Measurements from ENCODE around the gene HGD.
"Not testable (repeated sequence)": the region's sequence is repeated elsewhere in the genome, so short reads cannot be mapped to it uniquely, and the experiment has no call there.

Gene HGD

DNA sequence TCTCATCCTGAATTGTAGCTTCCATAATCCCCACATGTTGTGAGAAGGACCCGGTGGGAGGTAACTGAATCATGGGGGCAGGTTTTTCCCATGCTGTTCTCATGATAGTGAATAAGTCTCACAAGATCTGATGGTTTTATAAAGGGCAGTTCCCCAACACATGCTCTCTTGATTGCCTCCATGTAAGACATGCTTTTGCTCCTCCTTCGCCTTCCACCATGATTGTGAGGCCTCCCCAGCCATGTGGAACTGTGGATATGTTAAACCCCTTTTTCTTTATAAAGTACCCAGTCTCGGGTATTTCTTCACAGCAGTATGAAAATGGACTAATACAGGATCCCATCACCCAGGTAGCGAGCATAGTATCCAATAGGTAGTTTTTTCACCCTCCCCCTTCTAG, 43.2 kb downstream of the HGD start:
- not testable (repeated sequence) for DNase-seq (ENCODE audit: low read depth)

DNA sequence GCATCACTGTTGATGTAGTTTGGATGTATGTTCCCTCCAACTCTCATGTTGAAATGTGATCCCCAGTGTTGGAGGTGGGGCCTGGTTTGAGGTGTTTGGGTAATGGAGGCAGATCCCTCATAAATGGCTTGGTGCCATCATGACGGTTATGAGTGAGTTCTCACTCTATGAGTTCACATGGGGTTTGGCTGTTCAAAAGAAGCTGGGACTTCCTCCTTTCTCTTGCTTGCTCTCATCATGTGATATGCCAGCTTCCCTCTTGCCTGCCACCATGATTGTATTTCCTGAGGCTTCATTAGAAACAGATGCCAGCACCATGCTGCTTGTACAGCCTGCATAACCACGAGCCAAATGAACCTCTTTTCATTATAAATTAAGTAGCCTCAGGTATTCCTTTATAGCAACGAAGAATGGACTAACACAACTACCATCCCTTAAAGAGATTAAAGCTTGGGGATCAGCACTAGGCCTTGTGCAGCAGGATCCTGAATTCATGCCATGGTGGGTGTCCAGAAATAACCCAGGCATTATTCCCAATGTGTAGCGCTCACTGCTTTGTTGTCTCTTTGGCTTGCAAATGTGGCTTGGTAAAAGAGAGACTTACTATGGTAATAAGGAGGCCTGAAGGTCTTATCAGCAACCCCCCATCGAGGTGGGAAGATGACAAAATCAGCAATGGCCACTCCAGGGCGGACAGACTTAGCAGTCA, 44.0 kb downstream of the HGD start:
- DNase-seq (ENCODE audit: low read depth): no peak

DNA sequence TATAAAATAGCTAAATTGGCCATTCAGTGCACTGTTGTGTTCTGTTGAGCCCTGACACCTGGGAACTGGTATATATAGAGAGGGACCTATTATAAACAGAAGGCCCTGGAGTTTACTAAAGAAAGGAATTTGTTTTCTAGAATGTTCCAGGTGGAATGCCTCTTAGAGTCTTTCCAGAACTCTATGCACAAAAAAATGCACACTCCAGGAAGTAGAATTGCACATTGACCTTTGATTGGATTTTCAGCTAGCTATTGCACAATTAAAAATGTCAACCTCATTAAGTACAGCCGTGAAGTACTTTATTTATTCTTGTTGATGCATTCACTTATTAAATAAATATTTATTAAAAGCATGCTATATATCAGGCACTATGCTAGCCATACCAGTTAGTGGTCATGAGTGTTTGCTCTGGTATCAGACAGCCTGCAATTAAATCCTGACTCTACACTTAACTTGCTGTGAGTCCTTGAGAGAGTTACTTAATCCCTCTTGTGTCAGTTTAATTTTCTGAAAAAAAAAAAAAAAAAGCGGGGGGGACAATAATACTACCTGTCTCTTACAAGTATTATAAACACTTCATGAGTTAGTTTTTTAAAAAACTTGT, 45.1 kb downstream of the HGD start:
- no peak for DNase-seq (ENCODE audit: low read depth)

DNA sequence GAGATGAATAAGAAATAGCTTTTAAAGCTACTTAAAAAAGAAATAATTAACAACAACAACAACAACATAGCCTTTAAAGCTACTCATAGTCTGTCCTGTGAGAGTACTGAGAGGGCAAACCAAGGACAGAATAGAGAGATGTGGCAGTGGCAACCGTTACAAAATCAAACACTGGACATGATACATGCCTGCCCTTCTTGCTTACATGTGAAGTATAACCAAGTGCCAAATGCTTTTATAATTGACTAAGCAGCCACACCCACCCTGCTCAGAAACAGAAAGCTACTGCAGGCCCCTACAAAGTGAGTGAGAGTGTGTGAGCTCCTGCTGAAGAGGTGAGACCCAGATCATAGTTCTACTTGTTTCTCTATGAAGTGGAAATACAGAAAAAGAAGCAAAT, 47.5 kb downstream of the HGD start:
- no peak for DNase-seq (ENCODE audit: low read depth)

DNA sequence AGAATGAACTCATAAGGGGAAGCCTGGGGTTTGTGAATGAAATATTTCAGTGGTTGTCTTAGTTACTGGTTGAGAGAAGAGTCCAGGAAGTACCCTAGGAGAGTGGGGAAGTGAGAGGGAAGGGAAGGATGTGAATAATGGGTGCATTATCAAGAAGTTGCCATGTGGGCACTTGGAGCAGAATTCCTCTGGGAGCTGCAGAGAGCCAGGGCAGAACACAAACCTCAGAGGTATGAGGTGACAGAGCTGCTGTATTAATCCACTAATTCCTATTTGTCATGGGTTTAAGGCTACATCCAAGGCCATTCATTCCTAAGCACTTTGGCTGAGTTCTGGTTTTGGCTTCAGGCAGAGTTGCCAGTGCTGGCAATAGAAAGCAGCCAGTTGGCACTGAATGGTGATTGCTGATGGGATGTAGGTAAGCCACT, 56.9 kb downstream of the HGD start:
- DNase-seq (ENCODE audit: low read depth): no peak

DNA sequence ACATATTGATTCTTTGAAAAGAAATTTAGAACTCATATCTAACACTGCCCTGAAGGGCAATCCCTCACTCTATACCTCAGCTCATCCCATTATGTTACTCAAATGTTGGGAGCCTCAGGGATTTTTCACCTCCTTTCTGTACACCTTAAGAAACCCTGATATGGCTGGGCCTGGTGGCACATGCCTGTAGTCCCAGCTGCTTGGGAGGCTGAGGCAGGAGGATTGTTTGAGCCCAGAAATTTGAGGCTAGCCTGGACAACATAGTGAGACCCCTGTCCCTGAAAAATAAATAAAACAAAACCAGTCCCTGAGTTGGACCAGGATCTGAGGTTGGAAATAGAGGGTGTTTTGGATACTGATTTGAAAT, 58.3 kb downstream of the HGD start:
- no peak for DNase-seq (ENCODE audit: low read depth)

DNA sequence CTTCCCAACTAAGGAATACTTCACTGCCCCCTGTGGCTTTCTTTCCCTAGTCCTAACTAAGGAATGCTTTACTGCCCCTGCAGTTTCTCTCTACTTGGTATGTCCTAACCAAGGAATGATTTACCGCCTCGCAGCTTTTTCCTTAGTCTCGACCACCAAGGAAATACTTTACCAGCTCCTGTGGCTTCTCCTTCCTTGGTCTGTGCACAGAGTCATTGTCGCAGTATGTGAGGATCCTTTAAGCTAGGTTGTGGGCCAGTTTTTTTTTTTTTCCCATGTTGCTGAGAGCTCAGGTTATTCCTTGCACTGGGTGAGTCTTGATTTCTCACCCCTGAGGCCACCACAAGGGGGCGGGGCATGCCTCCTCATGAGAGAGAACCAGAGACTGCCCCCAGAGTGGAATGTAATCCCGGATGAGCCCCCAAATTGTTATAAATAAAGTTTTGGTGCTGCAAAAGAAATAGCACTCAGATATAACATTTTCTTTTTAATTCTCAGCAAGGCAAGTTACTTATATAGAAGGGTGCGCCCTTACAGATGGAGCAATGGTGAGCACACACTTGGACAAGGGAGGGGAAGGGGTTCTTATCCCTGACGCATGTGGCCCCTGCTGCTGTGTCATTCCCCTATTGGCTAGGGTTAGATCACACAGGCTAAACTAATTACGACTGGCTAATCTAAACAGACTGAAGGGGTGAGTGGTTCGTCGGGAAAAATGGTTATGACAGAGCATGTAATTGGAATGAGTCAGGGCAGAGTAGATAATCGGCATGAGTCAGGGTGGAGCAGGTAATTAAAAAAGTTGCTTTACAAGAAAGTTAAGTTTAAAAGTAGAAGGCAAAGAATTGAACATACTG, 58.9 kb downstream of the HGD start:
- DNase-seq (ENCODE audit: low read depth): no peak

DNA sequence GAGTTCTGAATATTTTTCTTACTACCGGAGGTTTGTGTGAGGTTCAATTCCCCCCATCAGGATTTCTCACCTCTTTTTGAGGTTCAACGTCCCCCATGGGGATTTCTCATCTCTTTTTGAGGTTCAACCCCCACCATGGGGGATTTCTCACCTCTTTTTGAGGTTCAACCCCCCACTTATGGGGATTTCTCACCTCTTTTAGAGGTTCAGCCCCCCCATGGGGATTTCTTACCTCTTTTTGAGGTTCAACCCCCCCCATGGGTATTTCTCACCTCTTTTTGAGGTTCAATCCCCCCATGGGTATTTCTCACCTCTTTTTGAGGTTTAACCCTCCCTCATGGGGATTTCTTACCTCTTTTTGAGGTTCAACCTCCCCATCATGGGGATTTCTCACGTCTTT, 59.6 kb downstream of the HGD start:
- no peak for DNase-seq (ENCODE audit: low read depth)

DNA sequence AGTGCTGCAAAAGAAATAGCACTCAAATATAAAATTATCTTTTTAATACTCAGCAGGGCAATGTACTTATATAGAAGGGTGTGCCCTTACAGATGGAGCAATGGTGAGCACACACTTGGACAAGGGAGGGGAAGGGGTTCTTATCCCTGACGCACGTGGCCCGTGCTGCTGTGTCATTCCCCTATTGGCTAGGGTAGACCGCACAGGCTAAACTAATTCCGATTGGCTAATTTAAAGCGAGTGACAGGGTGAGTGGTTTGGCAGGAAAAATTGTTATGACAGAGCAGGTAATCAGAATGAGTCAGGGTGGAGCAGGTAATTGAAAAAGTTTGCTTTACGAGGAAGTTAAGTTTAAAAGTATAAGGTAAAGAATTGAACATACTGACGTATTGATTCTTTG, 65.3 kb downstream of the HGD start:
- not testable (repeated sequence) for DNase-seq (ENCODE audit: low read depth)

DNA sequence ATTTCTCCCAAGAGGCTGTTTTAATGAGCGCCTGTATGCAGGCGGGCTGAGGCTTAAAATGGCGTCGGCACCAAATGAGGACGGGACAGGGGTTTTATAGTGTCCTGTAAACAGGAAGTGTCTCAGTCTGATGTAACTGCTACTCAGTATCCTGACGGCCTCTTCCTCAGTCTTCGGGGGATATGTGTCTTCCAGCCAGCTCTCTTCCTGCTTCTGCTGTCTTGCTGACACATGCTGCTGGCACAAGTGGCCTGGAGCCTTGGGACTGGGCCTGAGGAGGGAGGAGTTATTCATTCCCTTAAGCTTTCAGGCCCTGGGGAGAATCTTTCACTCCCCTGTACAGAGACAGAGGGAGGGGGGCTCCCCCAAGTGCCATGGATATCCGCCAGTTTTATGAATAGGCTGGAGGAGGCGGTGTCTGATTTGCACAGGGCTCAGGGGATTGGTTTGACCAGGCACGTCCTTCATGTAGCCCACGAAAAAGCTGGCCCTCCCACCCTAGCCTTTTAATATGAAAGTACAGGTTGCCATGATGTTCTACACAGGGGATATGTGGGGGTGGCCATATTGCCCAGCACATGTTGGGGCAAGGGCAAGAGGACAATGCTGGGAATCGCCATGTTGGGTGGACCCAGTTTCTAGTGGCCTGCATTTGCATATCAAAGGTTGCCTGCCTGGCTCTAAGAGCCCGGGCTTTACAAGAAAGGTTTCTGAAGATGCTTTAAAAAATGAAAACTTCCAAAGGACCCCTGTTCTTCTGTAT, 66.0 kb downstream of the HGD start:
- peak; percentile 18 for DNase-seq (ENCODE audit: low read depth)

DNA sequence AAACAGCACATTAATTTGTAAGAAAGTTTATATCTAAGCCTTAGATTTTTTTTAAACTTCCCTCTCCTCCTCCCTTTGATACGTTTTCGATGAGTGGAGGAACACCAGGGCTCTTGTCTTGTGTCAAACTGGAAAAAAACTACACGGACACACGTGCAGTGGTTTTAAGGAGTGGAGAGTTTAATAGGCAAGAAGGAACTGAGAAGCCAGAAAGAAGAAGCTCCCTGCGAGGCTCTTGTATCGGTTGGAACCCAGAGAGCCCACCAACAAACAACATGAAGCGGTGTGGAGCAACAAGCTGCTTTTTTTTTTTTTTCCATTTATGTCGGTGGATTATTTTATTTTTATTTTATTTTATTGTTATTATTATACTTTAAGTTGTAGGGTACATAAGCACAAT, 67.3 kb downstream of the HGD start:
- DNase-seq (ENCODE audit: low read depth): no peak

DNA sequence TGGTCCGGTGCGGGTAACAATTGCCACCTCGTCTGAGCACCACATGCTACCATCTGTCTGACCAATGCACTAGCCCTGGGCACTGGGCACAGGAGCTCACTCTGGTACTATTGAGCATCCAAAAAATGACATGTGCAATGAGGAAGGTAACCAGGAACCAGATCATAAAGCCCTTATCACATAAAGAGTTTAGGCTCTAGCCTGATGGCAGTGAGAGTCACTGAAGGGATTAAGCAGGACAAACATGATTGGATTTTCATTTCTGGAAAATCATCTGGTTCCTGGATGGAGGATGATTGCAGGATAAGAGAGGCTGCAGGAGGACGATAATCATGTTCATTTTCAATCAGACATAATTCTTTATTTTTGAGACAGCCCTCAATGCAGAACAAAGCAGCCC, 73.5 kb downstream of the HGD start:
- DNase-seq (ENCODE audit: low read depth): no peak

DNA sequence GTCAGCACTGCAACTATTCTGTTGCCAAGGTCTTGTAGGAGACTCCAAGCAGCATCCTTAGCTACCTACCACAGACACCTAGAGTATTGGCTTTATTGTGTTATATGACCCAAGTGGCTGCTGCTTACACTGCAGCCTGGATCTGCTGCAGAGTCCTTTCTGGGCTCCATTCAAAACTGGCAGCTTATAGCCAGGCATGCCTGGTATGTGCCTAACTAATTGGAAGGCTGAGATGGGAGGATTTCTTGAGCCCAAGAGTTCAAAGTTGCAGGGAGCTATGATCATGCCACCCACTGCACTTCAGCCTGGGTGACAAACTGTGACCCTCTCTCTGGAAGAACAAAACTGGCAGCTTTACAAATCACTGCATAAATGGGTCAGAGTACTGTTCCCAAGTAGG, 77.3 kb downstream of the HGD start:
- DNase-seq (ENCODE audit: low read depth): no peak

DNA sequence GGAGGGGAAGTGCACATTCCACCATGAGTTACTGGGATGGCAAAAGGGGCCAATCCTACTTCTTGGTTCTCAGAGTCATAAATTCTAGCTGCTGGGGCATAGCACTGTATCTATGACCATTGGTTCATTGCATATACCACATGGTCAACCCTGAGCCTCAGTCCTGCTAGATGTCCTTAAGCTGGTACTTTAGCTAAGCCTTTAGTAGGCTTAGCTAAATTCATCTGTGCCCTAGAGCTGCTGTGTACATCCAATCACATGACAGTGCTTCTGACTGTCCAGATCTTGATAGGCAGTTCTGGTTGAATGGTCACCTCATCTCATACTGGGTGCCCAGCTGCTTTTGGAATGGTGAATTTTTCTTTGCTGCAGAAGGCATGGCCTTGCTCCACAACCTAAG, 77.7 kb downstream of the HGD start:
- DNase-seq (ENCODE audit: low read depth): no peak

DNA sequence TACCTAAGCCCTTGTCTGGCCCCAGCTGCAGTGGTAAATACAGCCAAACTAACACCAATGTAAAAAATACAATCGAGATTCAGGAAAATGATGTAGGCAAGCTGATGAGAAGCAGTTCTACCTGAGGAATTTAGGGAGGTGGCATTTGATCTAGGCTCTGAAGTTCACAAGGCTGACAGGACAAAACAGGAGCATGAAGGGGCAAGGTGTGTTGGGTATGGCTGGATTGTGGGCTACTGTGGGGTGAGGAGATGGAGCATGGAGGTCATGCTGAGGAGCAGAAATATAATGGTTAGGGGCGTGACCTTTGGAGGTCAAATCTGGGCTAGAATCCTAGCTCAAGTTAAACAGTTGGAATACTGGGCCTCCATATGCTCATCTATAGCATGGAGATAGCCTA, 79.4 kb downstream of the HGD start:
- no peak for DNase-seq (ENCODE audit: low read depth)

DNA sequence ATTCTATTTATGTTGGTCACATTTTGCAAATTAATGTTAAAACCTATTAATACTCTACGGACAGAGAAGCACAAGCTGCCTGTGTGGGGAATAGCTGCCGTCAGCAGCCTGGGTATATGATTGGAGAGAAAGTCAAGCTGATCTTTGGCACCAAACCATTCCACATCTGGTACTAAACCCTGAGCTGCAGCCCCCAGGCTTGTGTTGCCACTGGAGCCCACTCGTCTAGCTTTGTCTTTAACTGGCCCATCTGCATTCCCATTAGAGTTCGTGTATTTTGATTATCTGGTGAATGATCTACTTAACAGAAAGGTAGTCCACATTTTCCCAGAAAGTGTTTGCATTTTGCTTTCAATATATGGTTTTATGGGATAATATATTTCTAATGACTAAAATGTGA, 80.5 kb downstream of the HGD start:
- DNase-seq (ENCODE audit: low read depth): no peak

DNA sequence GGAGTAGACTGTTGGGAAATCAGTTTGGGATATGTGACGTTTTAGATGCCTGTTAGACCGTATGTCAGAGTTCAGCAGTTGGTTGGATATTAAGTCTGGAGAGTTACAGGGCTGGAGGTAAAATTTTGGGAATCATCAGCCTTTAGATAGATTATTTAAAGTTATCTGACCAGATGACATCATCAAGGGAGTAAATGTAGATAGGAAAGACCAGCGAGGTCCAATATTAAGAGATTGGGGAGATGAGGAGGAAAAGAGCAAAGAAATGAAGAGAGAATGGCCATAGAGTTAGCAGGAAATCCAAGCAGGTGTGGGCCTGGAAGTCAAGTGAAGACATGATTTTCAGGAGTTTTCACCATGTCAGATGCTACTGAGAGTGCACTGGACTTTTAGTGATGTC, 82.8 kb downstream of the HGD start:
- DNase-seq (ENCODE audit: low read depth): no peak

DNA sequence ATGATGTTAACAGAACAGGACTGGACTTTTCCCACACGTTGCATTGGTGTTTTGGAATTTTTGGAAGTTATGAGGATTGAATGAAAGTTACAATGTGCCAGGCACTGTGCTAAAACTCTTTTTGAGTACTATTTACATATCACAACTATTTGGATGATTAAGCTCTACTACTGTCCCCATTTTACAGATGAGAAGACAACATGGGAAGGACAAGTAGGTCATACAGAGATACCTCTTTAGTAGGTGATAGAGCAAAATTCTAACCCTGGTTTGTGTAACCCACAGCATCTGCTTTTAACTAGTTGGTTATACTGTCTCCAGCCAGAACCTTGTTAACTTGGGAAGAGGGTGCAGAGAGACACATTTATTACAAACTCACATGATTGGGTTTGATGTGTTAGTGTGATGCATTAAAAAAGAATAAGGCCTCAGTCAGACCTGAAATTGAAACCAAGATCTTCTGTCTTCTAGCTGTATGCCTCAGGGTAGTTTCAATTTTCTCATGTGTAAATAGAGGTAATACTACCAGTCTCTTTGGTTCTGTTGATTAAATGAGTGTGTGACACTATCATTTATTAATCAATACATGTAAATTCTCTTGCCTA, 84.5 kb downstream of the HGD start:
- no peak for DNase-seq (ENCODE audit: low read depth)

DNA sequence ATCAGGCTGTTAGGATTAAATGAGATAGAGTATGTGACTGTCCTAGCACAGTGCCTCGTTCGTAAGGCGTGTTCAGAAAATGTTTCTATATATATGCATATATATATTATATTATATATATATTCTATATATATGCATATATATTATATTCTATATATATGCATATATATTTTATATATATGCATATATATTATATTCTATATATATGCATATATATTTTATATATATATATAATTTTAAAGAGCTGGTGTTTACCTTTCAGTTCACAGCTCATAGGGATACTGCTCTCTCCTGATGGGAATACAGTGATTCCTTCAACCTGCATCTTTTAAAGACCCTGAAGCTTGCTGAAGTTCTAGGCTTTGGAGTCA, 85.2 kb downstream of the HGD start:
- DNase-seq (ENCODE audit: low read depth): no peak

DNA sequence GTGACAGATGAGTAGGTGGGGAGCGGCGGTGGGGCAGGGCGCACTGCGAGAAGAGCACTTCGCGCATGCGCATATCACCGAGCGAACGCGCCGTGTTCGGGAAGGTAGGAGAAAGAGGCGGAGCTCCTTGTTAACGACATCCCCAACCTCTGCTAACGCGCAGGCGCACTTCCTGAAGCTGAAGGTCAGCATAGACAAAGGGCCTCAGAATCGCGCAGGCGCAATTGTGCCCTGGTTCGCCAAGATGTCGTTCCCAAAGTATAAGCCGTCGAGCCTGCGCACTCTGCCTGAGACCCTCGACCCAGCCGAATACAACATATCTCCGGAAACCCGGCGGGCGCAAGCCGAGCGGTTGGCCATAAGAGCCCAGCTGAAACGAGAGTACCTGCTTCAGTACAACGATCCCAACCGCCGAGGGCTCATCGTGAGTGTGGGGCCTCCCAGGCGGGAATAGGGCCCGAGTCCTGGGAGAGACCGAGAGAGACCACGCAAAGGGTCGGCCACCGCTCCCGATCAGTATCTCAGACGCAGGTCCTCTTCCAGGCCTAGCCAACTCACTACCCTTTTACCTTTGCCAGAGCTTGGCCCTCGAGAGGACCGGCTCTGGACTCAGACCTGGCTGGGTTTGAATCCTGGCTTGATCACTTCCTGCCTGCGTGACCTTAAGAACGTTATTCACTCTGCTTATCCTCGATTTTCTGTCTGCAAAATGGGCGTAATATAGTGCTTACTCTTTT, 85.8 kb downstream of the HGD start, which contains the start of gene NDUFB4:
NDUFB4 (plus strand) TSS at position 221 of the 737 bp plus-strand sequence; CDS start at position 245, 24 bp downstream.
- peak; percentile 94 for DNase-seq (ENCODE audit: low read depth)

DNA sequence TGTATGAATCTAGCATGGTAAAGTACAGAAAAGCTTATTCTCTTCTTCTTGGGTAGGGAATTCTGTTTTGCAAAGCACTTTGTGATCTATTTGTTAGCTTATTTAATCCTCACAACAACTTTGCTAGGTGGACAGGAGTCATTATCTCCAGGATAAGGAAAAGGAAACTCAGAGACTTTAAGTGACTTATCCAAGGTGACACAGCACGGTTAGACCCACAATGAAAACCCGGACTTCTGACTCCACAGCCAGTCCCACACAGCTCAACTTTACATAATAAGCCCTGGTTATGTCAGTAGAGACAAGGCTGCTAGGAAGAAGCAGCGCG, 86.3 kb downstream of the HGD start:
- no peak for DNase-seq (ENCODE audit: low read depth)

Data from non-pigmented ciliary epithelial cell (primary cell).